Pons (tissue), 1 donor: ENCODE data around the gene ATP11A.
A peak's percentile ranks its signal among the peaks of the same experiment; 100 is the strongest.
"Not testable (repeated sequence)": the region's sequence is repeated elsewhere in the genome, so short reads cannot be mapped to it uniquely, and the experiment has no call there.

Source experiments
- DNase-seq: peaks from one replicate; pipeline ENCODE4 v3.0.0-alpha.2; 2016; ENCODE audit warnings: low spot score

ATP11A gene

GRCh38 chr13:112670864-112671263 lies 19.0 kb upstream of the ATP11A start:
- DNase-seq = no peak

GRCh38 chr13:112671359-112671758 lies 18.5 kb upstream of the ATP11A start:
- no peak for DNase-seq

DNA sequence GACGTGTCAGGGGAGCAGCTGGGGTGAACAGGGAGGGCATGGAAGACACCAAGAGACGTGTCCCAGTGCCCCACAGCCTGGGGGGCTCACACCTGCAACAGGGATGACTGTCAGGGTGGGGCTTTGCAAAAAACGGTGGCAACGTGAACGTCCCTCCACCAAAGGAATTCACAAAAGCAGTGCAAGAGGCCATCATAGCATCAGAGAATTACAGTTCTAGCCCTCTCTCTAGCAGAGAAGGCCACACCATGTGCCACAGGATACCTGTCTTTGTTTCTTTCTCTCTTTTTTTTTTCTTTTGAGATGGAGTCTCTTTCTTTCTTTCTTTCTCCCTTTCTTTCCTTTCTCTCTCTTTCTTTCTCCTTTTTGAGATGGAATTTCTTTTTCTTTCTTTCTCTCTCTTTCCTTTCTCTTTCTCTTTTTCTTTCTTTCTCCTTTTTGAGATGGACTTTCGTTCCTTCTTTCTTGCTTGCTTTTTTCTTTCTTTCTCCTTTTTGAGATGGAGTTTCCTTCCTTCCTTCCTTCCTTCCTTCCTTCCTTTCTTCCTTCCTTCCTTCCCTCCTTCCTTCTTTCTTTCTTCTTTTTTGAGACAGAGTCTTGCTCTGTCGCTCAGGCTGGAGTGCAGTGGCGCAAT lies 17.1 kb upstream of the ATP11A start:
- DNase-seq = no peak

DNA sequence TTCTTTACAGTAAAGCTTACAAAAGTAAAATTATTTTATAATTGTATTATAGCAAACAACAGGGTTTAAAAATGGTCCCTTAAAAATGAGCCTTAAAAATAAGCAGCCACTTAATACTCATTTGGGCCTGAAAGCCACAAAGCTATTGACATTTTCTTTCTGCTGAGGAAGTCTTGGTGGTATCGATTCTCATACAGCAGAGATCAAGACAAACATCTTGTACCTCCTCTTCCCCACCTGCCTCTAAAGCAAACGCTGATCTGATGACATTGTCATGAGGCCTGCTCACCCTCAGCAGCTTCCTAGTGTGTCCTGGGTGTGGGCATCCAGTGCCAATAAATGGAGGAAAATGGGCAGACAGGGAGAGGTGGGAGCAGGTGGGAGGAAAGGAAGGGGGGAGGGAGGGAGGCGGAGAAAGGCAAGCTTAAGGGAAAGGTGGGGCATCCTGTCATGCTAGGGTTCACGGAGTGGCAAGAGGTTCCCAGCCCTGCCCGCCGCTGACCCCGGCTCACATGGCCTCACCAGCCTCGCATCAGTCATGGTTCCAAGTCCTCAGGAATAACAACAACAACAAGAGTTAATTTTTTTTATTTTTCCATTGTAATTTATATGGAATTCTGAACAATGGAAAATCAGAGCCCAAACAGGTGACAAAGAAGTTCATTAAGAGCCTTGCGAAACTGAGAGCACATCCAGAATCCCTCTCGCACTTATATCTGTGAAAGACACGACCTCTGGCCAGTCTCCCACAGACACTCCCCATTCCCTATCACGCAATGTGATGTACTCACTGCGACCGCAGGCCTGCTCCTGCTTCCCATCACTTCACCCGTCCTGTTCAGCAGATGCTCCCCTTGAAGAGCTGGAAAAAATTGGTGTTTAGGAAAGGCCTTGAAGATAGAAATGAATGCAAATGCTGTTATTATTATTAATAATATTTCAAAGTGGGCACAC lies 15.1 kb upstream of the ATP11A start:
- no peak for DNase-seq

DNA sequence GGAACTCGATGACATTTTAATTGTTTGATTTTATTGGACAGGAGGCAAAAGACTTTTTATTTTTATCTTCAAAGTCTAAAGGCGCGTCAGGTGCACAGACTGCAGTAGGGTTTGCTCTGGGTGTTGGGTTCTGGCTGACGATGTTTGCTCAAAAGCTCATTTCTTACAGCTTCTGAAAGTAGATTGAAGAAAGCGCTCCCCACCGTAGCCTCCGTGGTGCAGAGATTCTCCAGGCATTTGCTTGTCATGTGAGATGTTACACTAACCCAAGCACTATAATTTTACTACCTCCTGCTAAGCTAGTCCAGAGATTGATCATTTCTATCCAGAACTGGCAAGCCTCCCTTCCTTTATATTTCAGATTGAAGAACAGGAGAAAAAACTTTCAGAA lies 14.5 kb upstream of the ATP11A start:
- no peak for DNase-seq

DNA sequence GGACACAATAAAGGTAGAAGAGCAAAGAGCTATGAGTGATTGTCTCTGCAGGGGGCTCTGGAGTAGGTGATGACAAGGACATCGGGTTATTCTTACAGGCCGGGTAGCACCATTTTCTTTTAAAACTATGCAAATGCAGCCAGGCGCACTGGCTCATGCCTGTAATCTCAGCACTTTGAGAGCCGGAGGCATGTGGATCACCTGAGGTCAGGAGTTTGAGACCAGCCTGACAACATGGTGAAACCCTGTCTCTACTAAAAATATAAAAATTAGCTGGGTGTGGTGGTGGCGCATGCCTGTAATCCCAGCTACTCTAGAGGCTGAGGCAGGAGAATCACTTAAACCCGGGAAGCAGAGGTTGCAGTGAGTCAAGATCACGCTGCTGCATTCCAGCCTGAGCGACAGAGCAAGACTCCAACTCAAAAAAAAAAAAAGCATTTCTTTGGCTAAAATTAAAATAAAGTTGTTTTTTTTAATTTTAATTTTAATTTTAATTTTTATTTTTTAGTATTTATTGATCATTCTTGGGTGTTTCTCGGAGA lies 12.3 kb upstream of the ATP11A start:
- not testable (repeated sequence) for DNase-seq

GRCh38 chr13:112679381-112679780 lies 10.5 kb upstream of the ATP11A start:
- DNase-seq = no peak

- DNase-seq = no peak
Measured at GRCh38 chr13:112679932-112680677, 9.7 kb upstream of the ATP11A start.

DNA sequence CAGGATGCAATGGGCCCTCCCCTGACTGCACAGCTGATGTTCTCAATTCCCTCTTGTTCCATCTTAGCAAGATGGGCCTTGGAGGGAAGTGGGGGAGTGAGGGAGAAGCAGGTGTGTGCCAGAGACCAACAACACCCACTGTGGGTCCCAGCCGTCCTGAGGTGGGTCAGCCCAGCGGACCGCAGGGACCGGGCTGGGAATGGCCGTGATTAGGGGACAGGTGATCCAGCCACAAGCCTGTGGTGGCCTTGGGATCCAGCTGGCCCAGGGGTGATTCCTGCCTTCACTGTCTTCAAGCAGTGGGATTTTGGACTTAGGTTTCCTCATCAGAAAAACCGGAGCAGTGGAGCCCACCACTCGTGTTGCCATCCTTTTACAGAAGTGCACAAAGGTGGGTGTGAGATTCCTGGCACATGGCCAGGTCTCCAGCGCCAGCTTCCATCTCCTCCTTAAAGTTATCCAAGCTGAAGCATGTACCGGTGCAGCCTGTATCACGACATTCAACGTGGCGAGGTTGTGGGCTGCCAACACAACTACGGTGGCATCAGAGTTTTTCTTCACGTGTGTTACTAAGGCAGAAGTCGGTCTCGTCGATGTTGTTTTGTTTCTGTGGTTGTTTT lies 9.0 kb upstream of the ATP11A start:
- DNase-seq = no peak

GRCh38 chr13:112683581-112683980 lies 6.3 kb upstream of the ATP11A start:
- DNase-seq = no peak

DNA sequence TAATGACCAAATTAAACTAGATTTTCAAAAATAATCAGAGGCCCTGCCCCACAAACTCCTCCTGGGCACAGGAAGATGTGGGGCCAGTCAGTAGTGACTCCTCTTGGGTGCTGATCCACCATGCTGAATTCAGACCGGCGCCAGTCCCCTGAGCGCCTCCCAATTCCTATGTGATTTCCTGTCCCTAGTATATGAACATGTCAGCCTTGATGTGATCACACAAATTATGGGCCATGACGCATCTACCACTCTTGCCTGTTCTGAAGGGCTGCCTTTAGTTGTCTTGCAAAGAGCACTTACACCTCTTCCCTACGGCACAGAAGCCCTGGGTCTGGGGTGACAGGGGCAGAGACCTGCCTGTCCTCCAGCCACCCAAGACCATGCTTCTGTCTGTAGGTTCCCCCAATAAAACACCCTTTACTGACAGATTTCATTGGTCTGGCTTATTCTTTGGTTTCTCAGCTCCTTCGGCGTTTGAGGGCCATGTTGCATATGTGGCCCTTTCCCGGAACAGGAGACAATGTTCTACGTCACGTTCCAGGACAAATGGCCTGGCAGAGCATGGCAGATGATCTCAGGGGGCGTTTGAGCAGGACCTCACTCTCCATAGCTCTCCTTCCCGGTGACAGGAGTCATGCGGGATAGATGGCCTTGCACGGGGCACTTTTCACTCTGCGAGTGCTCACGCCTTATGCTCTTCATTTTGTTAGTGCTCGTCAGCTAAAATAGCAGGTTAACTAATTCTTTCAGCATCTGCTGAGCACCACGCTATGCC lies 5.6 kb upstream of the ATP11A start:
- DNase-seq = no peak

- DNase-seq = not testable (repeated sequence)
Measured at GRCh38 chr13:112685189-112685805, 4.5 kb upstream of the ATP11A start.

- no peak for DNase-seq
Measured at GRCh38 chr13:112685896-112686295, 3.9 kb upstream of the ATP11A start.

DNA sequence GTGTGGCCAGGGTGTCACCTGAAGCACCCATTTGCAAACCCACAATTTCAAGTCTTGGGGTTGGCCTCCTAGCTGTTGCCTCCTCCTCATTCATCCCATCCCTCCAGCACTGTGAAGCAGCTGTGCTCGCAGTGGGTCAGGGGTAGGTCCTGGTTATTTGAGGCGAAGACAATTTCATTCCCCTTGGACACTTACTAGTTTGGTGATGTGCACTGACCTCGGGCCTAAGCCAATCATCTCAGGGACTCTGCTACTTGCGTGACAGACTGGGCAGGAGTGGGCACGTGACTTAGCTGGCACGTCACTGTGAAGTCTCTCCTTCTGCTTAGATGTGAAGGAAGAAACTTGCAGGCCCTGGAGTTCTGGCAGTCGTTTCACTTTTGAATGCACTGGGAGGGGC lies 3.5 kb upstream of the ATP11A start:
- no peak for DNase-seq

DNA sequence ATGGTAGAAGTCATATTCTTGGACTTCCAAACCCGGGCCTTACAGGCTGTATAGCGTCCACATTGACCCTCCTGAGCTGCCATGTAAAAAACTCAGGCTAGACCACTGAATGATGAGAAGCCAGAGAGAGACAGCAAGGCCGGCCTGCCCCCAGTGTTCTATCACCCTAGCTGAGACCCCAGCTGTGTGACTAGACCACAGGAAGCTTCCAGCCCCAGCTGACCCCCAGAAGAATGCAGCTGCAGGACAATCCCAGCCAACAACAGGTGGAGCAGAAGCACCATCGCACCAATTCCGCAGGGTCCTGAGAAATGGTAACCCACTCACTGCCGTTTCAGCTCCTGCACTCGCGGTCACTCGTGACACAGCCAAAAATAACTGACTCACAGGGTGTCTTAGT lies 2.9 kb upstream of the ATP11A start:
- no peak for DNase-seq

GRCh38 chr13:112687836-112688559 lies 1.8 kb upstream of the ATP11A start:
- DNase-seq = no peak

DNA sequence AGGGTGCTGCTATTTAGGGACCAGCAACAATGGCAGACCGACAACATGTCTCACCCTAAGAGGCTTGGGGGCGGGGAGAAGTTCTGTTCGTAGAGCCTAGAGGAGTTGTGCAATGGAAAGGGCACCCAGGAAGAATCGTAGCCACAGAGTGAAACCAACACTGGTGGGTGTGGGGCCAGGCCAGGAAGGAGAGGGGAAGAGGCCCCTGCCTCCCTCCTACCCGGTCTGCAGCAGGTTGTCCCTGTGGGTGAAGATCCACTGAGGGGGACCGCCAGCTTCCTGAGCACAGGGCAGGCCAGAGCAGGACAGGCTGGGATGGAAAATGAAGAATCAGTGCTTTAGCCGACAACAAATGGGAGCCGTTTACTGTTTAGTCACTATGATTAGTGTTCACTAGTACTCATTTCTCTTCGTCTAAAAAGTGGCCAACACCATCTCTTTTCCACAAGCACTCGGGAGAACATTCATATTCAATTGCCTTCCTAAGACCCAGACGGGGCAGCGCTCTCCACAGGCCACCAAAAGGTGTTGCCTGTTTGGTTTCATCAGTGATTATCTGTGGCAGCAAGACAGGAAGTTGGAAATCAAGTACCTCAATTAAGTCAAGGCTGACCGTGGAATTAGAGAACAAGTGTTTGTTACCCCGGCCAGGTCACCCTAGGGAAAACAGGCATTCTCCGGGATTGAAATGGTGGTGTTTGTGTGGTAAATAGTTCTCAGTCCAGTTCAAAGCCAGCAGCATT lies 1.1 kb upstream of the ATP11A start:
- DNase-seq = peak; percentile 55

DNA sequence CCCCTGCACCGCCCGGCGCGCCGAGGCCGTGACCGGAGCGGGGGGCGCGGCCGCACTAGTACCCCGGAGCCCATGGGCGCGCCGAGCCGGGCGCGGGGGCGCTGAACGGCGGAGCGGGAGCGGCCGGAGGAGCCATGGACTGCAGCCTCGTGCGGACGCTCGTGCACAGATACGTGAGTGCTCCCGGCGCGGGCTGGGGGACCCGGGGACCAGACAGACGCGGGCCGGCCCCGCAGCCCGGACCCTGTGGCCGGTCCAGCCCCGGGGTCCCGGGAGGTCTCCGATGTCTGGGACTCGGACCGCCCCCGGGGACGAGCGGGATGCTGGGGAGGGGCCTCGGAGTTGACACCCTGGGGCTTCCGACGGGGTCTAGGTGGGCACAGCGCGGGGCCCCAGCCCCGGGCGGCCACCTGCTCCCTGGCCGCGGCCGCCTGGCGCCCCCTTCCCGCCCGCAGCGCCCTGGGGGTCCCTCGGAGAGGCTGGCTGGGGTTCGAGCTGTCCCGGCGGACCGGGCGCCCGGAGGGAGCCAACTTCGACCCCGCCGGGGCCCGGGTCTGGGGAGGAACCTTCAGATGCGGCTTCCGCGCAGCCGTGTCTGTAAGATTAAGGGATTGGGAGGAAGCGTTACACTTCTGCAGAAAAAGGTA lies 568 bp downstream of the ATP11A start:
- DNase-seq = no peak

- no peak for DNase-seq
Measured at GRCh38 chr13:112692104-112692503, 2.3 kb downstream of the ATP11A start.
